Fibroblast of pulmonary artery (primary cell): ENCODE data around the gene CDHR2.

Experiments
- DNase-seq: peaks from one replicate; pipeline ENCODE4 v3.0.0-alpha.2; 2010; ENCODE audit warnings: low read depth
- H3K4me3 ChIP-seq: replicated peaks from 2 replicates; pipeline ENCODE4 v1.5.1; 2011; ENCODE audit warnings: low read depth, mild to moderate bottlenecking, control low read depth, low read length, moderate library complexity
- CTCF ChIP-seq: IDR thresholded peaks from 2 replicates; pipeline ENCODE4 v1.5.1; 2011; ENCODE audit warnings: mild to moderate bottlenecking, control low read depth, low read length, inconsistent platforms; ENCODE audit errors: missing control alignments

The CDHR2 gene

GRCh38 chr5:176565760-176566288 lies 16.7 kb downstream of the CDHR2 start:
- DNase-seq: no peak
- no peak overlapping the region for H3K4me3 ChIP-seq
- no peak for TF ChIP-seq CTCF

- no peak overlapping the region for H3K4me3 ChIP-seq
- no peak for DNase-seq
- no peak for TF ChIP-seq CTCF
These were observed 19.5 kb downstream of the CDHR2 start for GRCh38 chr5:176568657-176569056.

GRCh38 chr5:176570044-176570443 lies 20.9 kb downstream of the CDHR2 start:
- DNase-seq: peak; percentile 54
- no peak overlapping the region for H3K4me3 ChIP-seq
- TF ChIP-seq CTCF: peak; percentile 31

- no peak overlapping the region for H3K4me3 ChIP-seq
- peak; percentile 51 for DNase-seq
- TF ChIP-seq CTCF: peak; percentile 84
These were observed 24.6 kb downstream of the CDHR2 start for GRCh38 chr5:176573564-176574296.

GRCh38 chr5:176574297-176574591 lies 25.1 kb downstream of the CDHR2 start:
- no peak for TF ChIP-seq CTCF
- DNase-seq: no peak
- H3K4me3 ChIP-seq: no peak overlapping the region

- DNase-seq: no peak
- no peak overlapping the region for H3K4me3 ChIP-seq
- TF ChIP-seq CTCF: no peak
These were observed 25.9 kb downstream of the CDHR2 start for GRCh38 chr5:176575066-176575465.
